ENCODE results near the gene CNTN5.

DNA sequence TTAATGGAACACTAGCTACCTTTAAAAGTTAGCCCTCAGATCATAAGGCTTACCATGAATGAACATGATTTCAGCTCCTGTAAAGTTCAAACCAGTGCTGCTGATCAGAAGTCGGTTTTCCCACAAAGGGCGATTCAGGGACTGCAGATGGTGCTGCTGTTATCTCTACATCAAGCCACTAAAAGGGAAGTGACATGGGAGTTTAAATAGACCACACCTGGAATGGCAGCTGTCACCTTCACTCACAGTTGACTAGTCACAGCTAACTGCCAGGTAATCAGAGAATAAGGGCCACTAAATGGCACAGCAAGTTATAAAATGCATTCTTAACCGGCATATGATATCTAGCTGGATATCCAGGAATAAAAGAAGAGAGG is 1085.2 kb downstream of the CNTN5 start:
- TF ChIP-seq POLR2A (IDR thresholded peaks at IDR 0.05) (no peak), EP300 (IDR thresholded peaks at IDR 0.05) (no peak), POLR2AphosphoS5 (IDR thresholded peaks at IDR 0.05) (no peak)
- TF ChIP-seq, protein P1, sequence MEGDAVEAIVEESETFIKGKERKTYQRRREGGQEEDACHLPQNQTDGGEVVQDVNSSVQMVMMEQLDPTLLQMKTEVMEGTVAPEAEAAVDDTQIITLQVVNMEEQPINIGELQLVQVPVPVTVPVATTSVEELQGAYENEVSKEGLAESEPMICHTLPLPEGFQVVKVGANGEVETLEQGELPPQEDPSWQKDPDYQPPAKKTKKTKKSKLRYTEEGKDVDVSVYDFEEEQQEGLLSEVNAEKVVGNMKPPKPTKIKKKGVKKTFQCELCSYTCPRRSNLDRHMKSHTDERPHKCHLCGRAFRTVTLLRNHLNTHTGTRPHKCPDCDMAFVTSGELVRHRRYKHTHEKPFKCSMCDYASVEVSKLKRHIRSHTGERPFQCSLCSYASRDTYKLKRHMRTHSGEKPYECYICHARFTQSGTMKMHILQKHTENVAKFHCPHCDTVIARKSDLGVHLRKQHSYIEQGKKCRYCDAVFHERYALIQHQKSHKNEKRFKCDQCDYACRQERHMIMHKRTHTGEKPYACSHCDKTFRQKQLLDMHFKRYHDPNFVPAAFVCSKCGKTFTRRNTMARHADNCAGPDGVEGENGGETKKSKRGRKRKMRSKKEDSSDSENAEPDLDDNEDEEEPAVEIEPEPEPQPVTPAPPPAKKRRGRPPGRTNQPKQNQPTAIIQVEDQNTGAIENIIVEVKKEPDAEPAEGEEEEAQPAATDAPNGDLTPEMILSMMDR (IDR thresholded peaks at IDR 0.05), result no peak

Data from suprapubic skin (tissue), 4 donors.